ENCODE results near the gene ABAT.

GRCh38 chr16:8716592-8716991, 42.2 kb downstream of the ABAT start:
- TF ChIP-seq CTCF (IDR thresholded peaks at IDR 0.05) (no peak), POLR2A (IDR thresholded peaks at IDR 0.05) (no peak)

Measured in right lobe of liver (tissue), 4 donors.